ENCODE results near the gene ABCB1.

DNA sequence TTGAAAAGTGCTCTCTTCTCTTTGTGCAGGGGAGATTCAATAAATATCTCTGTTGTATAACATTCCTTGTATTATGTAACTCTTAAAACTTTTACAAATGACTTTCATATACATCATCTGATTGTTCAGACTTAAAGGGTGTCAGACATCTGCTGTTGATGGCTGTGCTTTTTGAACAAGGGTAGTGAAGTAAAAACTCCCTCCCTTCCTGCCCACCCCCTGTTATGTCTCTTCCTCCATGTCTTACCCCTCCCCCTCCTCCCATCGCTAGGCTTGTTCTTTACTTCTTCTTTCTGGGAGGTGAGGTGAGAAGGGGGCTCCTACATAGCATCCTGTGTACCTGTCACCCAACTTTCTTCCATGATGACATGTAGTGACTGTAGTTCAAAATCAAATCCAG is 101.8 kb downstream of the ABCB1 start:
- TF ChIP-seq, protein P1, sequence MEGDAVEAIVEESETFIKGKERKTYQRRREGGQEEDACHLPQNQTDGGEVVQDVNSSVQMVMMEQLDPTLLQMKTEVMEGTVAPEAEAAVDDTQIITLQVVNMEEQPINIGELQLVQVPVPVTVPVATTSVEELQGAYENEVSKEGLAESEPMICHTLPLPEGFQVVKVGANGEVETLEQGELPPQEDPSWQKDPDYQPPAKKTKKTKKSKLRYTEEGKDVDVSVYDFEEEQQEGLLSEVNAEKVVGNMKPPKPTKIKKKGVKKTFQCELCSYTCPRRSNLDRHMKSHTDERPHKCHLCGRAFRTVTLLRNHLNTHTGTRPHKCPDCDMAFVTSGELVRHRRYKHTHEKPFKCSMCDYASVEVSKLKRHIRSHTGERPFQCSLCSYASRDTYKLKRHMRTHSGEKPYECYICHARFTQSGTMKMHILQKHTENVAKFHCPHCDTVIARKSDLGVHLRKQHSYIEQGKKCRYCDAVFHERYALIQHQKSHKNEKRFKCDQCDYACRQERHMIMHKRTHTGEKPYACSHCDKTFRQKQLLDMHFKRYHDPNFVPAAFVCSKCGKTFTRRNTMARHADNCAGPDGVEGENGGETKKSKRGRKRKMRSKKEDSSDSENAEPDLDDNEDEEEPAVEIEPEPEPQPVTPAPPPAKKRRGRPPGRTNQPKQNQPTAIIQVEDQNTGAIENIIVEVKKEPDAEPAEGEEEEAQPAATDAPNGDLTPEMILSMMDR (IDR thresholded peaks at IDR 0.05) = no peak
- no peak for TF ChIP-seq ZFX (IDR thresholded peaks at IDR 0.05; ENCODE audit: borderline replicate concordance)

All from 22Rv1 (cell line).